T-helper 1 cell (primary cell): ENCODE data around the gene FCRLB.
"Not testable (repeated sequence)": the region's sequence is repeated elsewhere in the genome, so short reads cannot be mapped to it uniquely, and the experiment has no call there.

ENCODE experiments used
- DNase-seq, 5 donors: peaks; one replicate each; pipeline ENCODE4 v3.0.0-alpha.2; 2012 to 2020
- total RNA-seq, 4 donors: gene quantifications; one replicate each; lab custom pipeline; 2026; lab: John Stamatoyannopoulos, UW

Gene FCRLB
- total RNA-seq, result 0.36 to 1.9 (median 0.69) reads per million in 4 donors

DNA sequence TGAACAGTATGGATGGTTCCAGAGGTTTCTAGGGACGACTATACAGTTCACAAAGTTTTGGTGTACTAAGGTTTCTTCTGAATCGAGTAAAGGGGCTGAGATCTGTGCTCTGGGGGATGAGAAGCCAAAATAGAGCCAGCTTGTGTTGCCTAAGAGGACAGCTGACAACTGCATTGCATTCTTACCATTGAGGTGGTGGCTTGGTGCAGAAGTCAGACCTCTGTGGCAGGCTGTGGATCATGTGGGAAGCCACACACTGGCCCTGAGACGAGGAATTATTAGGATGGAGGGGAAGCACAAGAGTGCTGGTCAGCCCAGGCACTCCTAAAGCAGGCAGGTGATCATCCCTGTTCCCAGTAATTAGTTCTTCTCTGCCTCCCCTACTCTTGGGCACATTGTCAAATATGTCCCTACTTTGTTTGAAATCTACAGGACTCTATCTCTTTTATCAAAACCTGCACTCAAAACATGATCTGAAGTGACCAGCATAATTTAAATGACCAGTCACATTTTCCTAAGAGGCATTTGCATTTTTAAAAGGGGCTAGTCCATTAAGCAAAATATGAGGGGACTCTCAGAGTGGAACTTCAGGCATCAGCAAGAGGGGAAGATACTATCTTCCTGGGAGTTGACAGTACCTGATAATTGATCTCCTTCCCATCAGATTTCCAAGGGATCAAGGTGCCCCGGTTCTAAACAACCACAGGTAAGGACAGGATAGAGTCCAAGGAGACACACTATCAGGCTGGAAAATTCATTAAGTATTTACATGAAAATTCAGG lies at the start of gene FCRLB:
TSS of gene FCRLB (plus strand) at position 589 of the 782 bp plus-strand sequence. CDS start 1,129 bp downstream, outside the sequence.
- DNase-seq, result no peak

- not testable (repeated sequence) for DNase-seq
Observed at GRCh38 chr1:161673437-161673836, 47.9 kb upstream of the FCRLB start.

DNA sequence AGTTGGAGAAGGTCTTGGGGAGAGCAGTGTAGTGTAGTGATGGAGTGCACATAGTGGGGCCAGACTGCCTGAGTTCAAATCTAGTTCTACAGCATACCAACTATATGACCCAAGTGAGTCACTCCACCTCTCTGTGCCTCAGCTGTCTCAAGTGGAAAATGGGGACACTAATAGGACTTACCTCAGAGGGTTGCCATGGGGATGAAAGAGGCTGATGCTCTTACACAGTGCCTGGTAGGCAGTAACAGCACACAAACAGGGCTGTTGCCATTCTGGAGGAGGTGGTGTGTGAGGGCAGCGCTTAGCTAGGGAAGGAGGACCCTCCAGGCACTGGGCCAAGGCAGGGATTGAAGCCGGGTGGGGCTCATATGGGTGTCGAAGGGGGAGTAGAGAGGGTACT lies 46.9 kb upstream of the FCRLB start:
- not testable (repeated sequence) for DNase-seq

GRCh38 chr1:161674908-161675307 lies 46.4 kb upstream of the FCRLB start:
- not testable (repeated sequence) for DNase-seq

- no peak for DNase-seq
Observed at GRCh38 chr1:161676441-161676840, 44.9 kb upstream of the FCRLB start.

DNA sequence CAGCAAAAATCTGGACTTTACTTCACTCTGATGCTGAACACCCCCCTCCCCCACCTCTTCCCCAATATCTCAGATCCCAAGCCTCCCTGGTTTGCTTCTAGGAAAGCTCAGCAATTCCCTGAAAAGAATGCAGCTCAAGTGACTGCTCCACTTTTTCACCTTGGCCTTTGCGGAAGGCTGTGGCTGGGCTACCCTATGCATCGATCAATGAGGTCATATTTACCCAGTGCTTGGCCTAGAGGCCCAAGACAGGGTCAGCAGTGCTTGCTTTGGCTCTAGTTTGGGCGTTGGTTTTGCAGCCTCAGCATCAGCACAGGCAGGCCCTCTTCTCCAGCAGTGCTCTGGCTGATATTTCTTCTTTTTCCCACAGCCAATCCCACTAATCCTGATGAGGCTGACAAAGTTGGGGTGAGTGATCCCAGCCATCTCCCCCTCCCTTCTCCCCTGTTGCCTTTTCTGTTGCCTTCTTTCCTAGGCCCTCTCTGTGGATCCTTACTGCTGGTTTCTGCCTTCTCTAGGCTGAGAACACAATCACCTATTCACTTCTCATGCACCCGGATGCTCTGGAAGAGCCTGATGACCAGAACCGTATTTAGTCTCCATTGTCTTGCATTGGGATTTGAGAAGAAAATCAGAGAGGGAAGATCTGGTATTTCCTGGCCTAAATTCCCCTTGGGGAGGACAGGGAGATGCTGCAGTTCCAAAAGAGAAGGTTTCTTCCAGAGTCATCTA lies 44.2 kb upstream of the FCRLB start:
- no peak for DNase-seq

GRCh38 chr1:161678500-161678899 lies 42.8 kb upstream of the FCRLB start:
- no peak for DNase-seq

DNA sequence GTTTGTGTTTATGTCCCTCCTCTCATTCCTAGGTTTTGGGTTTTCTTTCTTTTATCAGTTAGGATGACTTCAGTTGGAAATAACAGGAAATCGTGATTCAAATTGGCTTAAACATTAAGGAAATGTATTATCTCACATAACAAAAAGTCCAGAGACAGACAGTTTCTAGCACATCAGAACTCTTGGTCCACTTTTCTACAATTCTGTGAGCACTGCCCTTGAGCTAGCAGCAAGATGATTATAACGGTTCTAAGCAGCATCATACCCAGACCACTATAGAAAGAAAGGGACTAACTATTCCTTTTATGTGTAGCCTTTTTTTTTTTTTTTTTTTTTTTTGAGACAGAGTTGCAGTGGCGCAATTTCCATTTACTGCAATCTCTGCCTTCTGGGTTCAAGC lies 39.5 kb upstream of the FCRLB start:
- no peak for DNase-seq

DNA sequence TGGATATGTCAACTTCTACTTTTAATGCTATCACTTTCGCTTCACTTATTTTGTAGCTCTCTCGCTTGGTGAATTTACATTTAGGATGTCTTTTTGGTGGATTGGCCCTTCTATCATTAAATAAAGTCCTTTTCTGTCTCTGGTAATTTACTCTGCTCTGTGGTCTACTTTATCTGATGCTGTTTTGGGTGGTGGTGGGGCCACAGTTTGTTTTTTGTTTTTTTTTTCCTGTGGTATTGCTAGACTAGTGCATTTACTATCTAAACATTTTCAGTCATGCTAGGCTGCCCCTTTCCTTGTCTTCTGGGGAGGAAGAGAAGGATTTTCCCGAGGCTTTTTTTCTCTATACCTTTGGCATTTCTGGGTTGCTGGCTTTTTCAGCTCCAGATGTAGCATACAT lies 32.4 kb upstream of the FCRLB start:
- no peak for DNase-seq

DNA sequence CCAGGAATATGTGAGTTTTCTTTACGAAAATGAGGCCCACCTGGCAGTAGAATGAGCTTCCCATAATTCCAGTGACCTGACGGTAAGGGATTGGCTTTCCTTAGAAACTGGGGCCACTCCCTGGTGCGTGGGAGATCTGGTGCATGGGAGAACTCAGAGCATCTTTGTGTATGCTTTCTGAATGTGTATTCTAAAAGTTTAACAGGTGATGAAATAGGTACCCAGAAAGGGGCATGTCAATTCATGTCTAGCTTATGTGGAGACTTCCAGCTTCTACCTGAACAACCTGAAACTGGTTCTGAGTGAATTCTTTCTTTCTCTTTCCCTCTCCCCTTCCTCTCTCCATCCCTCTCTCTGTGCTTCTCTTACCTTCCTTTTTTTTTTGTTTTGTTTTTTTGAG lies 29.5 kb upstream of the FCRLB start:
- DNase-seq, result no peak

DNA sequence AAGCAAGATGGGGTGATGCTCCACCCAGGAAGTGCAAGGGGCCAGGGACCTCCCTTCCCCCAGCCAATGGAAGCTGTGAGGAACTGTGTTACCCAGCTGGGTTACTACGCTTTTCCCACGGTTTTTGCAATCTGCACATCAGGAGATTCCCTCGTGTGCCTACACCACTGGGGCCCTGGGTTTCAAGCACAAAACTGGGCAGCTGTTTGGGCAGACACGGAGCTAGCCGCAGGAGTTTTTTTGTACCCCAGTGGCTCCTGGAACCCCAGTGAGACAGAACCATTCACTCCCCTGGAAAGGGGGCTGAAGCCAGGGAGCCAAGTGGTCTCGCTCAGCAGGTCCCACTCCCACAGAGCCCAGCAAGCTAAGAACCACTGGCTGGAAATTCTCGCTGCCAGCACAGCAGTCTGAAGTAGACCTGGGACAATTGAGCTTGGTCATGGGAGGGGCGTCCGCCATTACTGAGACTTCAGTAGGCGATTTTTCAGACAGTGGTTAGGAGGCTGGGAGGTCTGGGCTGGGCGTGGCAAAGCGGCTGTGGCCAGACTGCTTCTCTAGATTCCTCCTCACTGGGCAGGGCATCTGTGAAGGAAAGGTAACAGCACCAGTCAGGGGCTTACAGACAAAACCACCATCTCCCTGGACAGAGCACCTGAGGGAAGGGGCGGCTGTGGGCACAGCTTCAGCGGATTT lies 28.2 kb upstream of the FCRLB start:
- not testable (repeated sequence) for DNase-seq

DNA sequence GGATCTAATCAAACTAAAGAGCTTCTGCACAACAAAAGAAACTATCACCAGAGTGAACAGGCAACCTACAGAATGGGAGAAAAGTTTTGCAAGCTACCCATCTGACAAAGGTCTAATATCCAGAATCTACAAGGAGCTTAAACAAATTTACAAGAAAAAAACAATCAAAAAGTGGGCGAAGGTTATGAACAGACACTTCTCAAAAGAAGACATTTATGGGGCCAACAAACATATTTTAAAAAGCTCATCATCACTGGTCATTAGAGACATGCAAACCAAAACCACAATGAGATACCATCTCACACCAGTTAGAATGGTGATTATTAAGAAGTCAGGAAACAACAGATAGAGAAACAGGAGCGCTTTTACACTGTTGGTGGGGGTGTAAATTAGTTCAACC lies 23.0 kb upstream of the FCRLB start:
- not testable (repeated sequence) for DNase-seq

- no peak for DNase-seq
Observed at GRCh38 chr1:161702250-161702649, 19.1 kb upstream of the FCRLB start.

DNA sequence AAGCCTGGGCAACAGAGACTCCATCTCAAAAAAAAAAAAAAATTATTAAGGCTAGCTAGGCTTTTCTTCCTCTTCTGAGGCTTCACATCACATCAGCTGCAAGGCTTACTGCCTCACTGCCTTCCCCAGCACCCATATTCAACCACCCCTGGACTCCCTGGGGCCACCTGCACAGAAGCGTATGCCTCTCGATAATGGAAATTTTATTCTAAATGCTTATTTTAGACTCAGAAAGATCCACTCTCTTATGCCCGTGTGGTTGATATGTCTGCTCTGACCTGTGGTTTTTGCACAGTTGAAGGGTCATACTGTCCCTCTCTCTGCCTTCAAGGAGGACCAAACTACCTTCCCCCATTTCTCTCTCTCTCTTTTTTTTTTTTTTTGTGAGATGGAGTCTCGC lies 15.8 kb upstream of the FCRLB start:
- no peak for DNase-seq

DNA sequence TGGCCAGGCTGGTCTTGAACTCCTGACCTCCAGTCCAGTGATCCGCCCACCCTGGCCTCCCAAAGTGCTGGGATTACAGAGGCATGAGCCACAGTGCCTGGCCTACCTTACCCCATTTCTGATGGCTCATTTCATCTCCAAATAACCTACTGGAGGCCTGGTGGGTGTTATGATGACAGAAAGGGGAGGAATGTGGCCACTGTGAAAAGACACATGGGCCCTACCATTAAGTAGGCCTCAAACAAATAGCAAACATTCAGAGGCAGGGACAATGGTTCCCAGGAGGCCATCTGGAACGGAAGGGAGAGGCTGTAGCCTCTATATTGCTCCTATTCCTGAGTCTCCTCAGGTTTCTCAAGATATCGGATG lies 15.2 kb upstream of the FCRLB start:
- DNase-seq, result no peak

DNA sequence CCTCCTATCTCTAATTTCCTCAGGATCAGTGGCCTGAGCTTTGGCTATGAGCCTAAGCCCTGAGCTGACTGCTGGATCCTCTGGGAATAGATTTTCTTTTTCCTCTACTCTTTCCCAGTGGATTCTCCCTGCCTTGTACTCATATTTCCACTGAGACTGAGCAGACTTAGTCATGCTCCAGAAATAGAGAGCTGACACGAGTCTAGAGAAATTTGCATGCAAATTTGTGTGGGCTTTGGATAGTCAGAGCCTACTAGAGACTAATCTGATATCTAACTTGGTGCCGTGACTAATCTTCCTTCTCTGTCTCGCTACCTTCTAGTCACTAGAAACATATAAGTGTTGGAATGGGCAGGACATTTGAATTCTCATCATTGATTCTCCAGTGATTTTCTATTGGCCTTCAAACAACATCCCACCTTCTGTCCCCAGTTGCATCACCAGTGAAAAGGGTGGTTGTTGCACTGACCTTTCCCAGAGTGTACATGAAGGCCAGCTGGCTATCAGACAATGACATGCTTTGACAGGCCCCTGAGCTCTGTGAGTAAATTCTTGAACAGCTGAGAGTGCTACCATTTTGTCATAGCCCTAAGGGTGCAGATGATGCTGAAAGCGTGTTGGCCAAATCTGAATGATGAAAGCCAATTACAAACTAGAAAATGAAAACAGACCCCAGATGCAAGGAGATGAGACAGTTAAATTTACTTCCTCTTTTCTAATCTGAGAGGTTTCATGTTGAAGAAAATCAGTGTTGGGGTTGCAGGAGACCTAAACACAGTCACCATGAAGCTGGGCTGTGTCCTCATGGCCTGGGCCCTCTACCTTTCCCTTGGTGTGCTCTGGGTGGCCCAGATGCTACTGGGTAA lies 14.6 kb upstream of the FCRLB start, which contains the start of gene FCRLA:
TSS of gene FCRLA (plus strand) at position 748 of the 866 bp plus-strand sequence. CDS start at position 784, 36 bp downstream.
- no peak for DNase-seq

DNA sequence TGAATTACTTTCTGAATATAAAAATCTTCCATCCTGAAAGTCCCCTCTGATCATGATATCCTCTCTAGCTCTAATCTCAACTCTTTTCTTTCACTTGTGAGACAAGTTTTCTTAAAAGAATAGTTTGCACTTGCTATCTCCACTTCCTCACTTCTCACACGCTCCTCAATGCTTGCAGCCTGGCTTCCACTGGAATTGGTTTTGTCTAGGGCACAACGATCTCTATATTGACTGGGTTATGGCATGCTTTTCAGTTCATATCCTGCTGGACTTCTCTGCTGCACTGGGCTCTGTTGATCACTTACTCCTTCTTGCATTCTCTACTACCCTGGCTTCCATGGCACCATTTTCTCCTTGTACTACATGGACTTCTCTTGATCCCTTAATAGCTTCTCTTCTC lies 13.8 kb upstream of the FCRLB start:
- no peak for DNase-seq

DNA sequence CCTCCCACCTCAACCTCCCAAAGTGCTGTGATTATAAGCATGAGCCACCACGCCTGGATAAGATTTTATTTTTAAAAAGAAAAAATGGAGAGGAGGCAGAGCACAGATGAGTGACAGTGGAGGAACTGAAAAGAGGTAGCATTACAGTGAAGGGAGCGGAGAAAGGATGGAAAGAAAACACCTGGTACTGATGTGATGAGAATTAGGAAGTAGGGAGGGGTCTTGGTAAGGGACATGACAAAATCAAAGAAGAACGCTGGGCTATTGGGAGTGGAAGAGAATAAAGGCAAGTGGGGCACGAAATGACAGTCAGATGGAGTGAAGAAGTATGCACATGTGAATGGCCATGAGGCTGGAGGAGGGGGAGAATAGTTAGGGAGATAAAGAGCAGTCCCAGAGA lies 12.0 kb upstream of the FCRLB start:
- DNase-seq, result no peak

- DNase-seq, result no peak
Observed at GRCh38 chr1:161710560-161710959, 10.8 kb upstream of the FCRLB start.

DNA sequence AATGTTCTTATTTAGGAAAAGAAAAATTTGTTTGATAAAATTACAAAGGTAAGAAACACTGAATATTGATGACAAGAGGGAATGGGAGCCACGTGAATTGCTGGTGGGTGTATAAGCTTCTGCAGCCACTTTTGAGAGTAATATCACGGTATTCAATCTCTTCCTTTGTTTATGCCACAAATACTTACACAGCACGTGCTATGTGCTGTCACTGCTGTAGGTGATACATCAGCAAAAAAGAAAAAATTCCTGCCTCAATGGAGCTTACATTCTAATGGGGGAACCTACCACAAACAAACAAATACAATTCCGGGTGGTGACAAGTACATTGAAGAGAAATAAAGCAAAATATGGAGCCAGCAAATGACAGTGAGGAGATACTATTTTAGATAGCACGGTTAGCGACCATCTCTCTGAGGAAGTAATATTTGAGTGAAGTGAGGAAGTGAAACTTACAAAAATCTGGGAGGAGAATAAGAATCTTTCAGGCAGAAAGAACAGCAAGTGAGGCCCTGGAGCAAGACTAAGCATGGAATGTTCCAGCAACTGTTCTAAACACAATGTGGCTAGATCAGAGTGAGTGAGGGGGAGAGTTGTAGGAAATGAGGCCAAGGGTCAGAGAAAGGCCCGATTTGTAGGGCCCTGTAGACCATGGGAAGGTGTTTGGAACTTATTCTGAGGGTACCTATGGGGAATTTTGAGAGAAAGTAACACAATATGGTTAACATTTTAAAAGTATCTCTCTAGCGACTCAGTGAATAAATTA lies 2.6 kb upstream of the FCRLB start:
- DNase-seq, result no peak

- no peak for DNase-seq
Observed at GRCh38 chr1:161719325-161719611, 2.1 kb upstream of the FCRLB start.

DNA sequence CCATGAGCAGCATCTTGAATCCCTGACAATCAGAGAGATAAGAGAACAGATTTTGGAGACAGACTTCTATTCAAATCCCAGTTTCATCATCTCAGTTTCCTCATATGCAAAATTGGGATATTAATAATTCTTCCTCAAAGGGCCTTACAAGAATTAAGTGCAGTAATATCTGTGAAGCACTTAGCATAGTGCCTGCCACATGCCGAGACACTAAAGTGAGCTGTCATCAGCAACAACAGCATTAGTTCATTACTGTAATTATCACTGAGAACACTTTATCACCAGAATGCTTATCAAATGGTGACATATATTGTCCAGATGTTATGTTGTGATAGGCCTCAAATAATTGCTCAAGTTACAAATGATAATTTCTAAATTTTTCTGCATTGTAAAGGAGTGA lies 922 bp upstream of the FCRLB start:
- no peak for DNase-seq
